Endometrial microvascular endothelial cells (primary cell): ENCODE results near the gene SMARCC2. TPM values are rescaled to one million over a fixed set of nuclear protein-coding genes. Genes with fewer than 3 reads are reported as not detected.

Experiments used
- in situ Hi-C: cut with HindIII; loops from 2 replicates; pipeline ENCODE4 v1.10.0; 2017; ENCODE audit warnings: low sequenced_read_pairs, low pct_unique_long_range_greater_than_20kb; ENCODE audit errors: inconsistent ontology term
- total RNA-seq: library from RNA; depleted of rRNA; stranded (reverse); fragments of >200 nt; gene quantifications from one replicate; pipeline ENCODE4 v1.2.3, GENCODE V29; 2015; ENCODE audit errors: inconsistent ontology term

The SMARCC2 gene
- total RNA-seq, 1 donor from 2014 or later = 43.6 TPM

DNA sequence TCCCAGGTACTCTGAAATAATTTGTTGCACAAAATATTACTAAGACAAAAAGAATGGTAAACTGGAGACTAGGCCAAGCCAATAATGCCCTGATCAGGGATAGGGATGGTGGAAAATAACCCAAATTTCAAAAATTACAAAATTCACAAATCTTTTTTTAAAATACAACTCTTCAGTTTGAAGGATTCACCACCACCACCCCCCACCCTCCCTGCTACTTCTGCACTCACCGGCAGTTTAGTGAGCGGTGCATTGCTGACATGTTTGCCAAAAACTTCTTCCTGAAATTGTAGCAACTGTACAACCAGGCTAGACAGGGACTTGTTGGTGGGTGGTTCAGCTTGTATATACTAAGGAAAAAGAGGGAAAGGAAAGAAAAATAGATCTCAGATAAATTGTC lies 2.3 kb downstream of the SMARCC2 start:
- in situ Hi-C loops = no loop called here

DNA sequence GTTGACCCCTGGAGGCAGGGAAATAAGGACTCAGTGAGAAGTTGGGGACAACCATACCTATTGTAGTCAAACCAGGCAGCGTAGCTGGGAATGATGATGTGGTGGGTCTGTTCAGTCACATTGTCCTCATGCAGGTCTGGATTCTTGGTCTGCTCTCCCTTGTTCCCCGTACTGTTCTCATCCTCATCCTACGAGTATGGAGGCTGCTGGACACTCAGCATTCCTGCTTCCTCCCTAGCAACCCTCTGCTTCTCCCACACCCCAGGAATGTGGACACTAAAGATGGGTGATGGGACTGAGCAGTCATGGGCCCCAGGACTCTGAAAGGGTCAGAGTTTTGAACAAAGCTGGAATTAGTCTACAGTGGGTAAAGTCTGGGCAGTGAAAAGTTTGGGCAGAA lies 10.9 kb downstream of the SMARCC2 start:
- in situ Hi-C loops = no loop called here

DNA sequence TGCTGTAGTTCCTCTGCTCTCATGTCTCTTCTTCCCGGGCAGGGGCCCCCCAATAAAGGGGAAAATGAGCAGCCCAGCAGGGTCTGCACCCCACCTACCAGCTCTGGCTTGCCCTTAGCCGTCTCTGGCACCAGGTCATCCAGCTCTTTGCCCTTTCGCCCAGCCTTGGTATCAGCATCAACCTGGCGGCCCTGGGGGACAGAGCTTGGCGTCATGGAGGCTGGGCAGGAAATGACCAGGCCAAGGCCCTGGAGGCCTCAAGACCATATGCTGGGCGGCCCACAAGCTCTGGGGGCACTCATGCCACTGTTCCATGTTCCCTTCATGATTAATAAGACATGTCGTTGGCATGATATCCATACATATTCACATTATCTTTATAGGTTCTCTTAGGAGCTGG lies 16.4 kb downstream of the SMARCC2 start:
- in situ Hi-C loops = no loop called here

DNA sequence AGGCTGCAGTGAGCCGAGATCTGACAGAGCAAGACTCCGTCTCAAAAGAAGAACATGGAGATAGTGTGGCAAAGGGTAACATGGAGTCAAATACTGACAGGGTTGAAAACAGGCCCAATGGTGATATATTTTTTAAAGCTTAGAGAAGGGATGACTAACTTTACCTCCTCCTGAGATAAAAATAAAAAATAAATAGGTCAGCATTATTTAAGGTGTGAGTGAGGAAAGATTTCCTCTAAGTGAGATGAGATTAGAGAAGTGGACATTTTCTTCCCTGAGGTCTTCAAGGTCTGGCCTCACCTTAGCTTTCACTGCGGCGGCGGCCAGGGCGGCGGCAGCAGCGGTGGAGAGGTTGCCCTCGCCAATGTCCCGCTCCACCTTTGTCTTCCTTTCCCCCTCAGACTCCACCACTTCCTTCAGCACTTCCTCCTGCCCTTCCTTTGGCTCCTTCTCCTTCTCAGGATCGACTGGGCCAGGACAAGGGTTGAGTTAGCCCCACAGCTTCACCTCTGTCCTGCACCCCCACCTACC lies 20.0 kb downstream of the SMARCC2 start:
- in situ Hi-C loops = no loop called here

DNA sequence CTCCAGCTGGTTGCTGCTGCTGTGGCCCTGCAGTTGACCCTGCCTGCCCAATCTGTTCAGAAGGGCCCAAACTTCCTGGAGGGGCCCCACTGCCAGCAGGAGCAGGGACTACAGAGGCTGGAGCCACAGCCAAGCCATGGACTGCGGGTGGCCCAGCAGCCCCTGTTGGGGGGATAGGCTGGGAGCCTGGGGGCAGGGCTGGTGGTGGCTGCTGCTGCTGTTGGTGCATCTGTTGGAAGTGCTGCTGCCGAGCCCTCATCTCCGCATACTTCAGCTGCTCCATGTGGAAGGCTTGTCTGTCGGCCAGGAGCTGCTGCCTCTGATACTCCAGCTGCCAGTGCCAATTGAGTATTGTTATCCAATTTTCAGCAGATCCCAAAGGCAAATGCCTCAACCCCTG lies 23.9 kb downstream of the SMARCC2 start:
- in situ Hi-C loops = no loop called here

DNA sequence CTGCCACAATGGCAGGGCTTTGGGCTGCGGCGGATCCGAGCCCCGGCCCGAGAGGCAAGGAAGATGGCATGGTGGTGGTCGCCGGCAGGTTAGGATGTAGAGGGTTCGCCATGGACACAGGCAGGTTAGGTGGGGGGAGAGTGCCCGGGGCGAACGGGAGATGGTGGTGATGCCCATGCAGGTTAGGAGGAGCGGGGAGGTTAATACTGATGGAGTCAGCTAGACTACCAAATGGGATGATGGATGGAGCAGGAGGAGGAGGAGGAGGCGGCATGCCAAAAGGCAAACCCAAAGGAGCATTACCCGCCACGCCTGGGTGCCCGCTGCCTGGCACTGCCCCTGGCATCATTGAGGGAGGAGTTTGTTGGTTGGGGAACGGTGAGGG lies 24.9 kb downstream of the SMARCC2 start:
- in situ Hi-C loops = no loop called here

DNA sequence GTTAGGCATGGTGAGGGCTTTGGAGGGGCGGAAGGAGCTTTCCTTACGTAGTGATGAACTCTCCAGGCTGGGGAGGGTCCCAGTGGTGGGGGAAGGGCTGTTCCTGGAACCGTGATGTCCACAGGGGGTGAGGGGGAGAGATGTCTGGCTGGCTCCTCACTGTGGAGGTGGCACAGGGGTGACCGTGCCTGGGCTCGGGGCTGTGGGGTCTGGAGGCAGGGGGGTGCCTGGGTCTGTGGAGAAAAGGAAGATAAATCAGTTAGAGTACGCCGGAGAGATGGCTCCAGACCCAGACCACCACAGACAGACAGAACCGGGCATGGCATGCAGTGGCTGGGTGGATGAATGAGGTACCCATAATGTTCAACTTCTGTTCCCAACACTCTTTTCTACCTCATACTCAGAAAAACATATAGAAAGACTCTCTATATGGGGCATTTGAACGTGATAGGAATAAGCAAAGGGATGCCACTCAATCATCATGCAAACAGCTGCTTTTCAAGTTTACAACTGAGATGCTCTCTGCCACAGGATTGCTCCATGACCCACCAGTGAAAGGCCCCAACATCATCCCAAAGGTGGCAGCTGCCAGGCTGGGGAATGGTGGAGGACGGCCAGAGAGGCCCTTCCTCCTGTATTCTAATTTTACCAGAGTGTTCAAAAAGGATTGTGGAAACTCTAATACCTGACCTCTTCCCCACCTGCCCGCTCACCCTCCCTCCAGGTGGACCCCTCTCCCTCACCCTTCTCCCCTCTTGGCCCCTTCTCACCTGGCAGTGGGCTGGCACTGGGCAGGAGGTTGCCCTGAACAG lies 25.5 kb downstream of the SMARCC2 start:
- in situ Hi-C loops = no loop called here

DNA sequence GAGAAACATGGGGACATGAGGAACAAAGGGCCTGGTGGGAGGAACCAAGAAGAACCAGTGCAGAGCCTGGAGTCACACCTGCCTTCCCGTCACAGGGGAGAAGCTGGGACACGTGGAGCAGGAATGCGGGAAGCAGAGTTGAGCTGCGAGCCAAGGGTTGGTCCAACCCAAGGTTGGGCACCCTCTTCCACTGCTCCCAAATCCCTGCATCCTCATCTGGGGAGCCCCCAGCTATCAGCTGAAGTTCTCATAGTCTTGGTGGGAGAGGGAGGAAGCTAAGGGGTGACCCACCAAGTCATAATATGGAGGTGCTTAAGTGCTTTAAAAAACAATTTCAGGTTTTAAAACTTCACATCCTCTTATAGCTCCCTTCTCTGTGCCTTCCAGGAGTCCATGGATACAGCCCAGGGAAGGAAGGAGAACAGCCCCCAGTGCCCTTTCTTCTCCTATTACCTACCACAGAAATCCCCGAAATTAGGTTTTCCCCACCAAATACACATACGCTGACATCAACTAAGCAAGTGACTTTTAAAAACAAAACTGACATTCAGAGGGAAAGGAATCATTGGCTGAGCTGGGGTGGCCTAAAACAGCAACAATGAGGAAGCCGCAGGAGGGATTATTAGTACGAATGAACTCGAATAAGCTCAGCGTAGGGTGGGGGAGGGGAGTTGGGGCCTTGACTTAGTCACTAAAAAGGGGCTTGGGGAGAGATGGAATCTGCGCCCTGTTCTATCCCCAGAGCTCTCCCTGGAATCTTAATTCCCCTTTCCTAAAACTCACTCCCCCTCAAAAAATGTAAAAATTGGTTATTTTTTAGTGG lies 26.6 kb downstream of the SMARCC2 start:
- in situ Hi-C loops = no loop called here

DNA sequence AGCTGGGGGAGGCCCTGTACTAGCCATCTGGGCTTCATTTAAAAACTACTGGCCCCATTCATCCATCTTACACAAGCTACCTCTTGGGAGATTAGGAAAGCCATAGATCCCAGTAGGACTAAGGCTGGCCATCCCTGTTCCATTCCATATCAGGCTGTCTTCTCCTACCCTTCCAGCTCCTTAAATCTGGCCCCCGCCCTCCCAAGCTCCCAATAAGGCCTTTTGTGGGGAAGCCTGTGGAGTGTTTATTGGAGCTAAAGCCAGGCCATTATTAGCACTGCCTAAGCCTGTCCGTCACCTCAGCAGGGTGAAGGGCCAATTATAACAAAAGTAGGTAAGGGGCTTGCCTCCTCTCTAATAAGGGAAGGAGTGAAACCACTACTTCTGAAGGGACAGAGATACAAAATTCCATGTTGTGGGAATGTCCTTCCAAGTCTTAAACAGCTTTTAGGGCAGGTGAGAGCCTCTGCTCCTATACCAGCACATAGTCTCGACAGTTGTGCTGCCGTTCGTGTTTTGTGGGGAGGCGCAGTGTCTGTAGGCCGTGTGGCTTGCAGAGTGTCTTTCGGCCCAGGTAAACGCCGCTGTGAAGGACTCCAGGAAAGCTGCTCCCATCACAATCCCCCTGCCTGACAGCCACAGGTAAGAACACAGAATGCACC lies 27.5 kb downstream of the SMARCC2 start:
- in situ Hi-C loops = no loop called here

DNA sequence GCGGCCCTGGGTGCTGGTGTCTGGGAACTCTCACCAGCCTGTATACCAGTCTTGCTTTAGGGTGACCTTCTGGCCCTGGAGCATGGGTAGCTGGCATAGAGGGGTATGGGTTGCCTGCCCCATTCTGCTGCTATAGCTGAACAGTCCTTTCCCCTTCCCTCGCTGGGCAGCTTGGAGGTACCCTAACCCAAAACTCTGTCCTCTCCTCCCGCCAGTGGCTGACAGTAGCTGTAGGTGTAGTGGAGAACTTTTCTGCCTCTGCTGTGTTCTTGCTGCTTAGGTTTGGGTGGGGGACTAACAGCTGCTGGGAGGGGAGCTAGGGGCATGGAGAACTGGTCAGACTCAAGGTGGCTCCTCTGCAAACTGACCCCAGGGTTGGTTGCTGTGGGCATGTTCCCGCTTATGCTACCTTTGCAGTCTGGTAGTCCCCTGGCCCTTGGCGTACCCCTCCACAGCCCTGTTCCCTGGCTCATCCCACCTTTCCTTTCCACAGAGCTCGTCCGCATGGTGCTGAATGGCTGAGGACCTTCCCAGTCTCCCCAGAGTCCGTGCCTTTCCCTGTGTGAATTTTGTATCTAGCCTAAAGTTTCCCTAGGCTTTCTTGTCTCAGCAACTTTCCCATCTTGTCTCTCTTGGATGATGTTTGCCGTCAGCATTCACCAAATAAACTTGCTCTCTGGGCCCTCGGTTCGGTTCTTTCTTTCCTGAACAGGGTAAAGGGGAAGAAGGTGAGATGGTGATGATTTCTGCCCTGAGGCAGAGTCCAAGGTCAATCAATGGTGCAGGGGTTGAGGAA lies 28.2 kb downstream of the SMARCC2 start:
- in situ Hi-C loops = no loop called here

DNA sequence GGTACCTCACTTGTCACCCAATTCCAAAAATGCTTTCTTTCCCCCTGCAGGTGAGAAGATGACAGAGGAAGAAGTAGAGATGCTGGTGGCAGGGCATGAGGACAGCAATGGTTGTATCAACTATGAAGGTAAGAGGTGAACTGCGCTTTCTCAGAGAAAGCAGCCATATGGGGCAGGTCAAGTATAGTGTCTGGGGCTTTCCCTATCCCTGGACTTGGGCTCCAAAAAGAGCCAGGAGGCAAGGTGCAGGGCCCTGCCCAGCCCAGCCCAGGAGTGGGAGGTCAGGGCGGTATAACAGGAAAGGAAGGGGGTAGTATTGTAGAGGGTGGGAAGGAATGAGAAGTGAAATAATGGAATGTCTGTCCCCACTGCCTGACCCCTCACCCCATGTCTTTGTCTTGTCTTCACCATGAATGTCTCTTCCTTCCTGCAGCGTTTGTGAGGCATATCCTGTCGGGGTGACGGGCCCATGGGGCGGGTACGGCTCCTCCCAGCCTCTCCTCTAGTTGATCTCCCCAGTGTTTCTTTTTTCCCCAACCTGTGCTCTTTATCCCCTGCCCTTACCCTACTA lies 29.0 kb downstream of the SMARCC2 start:
- in situ Hi-C loops = no loop called here

DNA sequence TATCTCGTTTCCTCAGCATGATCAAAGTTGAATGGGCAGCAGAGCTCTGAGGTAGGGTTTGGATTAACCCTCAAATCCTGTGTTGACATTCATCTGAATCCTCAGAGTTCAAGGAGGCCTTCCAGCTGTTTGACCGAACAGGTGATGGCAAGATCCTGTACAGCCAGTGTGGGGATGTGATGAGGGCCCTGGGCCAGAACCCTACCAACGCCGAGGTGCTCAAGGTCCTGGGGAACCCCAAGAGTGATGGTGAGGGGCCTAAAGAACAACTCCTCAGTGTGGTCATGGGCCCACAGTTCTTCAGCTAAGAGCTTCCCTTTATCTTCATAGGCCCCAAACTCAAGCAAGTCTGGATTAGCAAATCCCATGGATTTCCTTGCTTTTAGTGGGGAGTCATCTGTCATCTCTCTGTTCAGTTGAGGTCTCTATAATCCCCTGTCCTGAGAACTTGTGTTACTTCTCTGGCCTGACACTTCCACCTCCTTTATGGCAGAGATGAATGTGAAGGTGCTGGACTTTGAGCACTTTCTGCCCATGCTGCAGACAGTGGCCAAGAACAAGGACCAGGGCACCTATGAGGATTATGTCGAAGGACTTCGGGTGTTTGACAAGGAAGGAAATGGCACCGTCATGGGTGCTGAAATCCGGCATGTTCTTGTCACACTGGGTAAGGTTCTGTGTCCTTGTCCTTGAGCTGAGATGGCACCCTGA lies 29.6 kb downstream of the SMARCC2 start:
- in situ Hi-C loops = no loop called here

DNA sequence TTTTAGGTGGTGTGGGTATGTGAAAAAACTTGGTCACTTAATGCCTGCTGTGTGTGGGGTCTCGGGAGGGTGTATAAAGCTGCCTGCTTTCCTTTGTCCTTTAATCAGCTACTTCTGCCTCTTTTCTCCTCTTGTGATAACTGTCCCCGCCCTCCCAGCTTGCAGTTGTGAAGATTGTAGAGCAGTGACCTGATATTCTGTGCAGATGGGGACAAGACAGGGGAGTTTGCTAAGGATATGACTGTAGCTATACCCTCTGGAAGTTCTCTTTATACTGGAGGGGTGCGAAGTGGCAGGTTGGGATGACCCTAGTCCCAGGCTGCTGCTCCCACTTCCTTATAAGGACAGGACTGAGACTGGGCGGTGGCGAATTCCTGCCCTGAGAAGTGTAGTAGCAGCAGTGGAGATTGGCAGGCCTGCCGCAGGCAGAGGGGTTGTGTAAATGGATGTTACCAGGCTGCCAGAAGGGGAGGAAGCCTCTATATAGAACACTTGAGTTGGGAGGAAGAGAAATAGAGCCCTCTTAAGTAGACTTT lies 30.3 kb downstream of the SMARCC2 start:
- in situ Hi-C loops = no loop called here

DNA sequence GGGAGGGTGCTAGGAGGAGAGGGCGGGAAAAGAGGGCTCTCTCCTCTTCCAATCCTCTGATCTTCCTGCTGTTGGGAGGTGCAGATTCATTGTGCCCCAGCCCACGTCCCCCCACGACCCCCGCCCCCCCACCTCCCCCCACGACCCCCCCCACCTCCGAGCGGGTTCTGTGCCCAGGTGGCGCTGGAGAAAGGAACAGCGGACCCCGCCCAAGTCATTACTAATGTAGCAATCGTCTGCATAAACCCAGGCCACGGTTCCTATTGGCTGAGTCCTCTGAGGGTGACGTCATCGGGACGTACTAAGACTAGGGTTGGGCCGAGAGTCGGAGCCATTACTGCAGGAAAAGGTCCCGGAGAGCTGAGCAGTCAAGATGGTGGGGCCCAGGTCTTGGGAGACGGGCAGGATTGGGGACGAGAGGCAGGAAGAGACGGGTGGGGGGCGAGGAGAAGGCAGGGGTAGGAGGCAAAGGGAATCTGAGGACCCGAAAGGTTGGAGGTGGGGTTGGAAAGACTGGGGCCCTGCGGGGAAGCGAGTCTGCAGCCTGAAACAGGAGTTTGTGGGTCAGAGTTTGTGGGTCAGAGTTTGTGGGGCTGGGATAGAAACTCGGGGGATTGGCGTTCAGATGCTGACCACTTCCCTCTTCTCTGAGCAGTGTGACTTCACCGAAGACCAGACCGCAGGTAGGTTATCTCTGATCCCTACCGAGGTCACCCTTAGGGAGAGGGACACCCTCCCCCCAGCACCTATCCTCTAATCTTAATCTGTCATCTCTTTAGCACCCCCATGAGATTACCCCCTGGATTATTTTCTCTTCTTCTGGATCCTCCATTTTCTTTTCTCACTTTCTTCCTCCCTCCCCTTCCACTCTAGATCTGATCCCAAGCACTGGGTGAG lies 31.0 kb downstream of the SMARCC2 start, which contains the start of gene MYL6:
Gene MYL6, plus strand, starts transcription at position 331 of the 897 bp plus-strand sequence. Its CDS starts 43 bp downstream, at position 374.
- in situ Hi-C loops = no loop called here

DNA sequence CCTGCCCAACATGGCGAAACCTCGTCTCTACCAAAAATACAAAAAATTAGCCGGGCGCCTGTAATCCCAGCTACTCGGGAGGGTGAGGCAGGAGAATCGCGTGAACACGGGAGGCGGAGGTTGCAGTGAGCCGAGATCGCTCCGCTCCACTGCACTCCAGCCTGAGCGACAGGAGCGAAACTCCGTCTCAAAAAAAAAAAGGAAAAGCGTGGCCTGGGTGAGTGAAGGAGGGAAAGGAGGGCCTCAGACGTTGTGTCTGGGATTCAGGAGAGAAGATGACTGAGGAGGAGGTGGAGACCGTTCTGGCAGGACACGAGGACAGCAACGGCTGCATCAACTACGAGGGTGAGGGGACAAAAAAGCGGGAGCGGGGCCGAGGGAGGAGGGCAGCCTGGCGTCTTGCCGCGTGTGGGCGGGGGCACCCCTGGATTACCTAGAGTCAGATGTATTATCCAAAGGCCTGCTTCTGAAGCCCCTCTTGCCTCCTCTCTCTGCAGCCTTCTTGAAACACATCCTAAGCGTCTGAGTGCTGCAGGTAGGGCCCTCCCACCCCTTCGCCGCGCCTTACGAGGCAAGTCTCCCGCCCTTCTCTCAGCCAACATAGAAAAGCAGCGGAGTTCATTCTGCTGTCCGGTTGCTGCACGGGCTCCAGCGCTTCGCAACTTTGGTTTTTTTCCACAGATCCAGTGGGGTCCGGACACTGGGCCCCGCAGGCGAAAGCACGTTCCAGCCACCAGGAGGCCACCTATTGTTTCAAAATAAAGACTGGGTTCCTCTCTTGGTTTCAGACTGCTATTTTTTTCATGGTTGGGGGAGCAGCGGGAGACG lies 31.9 kb downstream of the SMARCC2 start:
- in situ Hi-C loops = no loop called here
